Activated T-cell treated with anti-CD3 and anti-CD28 coated beads, Interleukin-2, amount 50 U/mL, for 24 hours (primary cell): ENCODE data around the gene PRLR.
"Not testable (repeated sequence)": the region's sequence is repeated elsewhere in the genome, so short reads cannot be mapped to it uniquely, and the experiment has no call there.

Source experiments
- DNase-seq: peaks from one replicate; pipeline ENCODE4 v3.0.0-alpha.2; 2020
- H3K27ac Mint-ChIP-seq: 2 replicates; pipeline ENCODE4 v1.8.0; 2020; ENCODE audit warnings: mild to moderate bottlenecking, mixed read lengths
- H3K27me3 Mint-ChIP-seq: 2 replicates; pipeline ENCODE4 v1.8.0; 2020; ENCODE audit warnings: mixed read lengths
- H3K36me3 Mint-ChIP-seq: 2 replicates; pipeline ENCODE4 v1.8.0; 2020; ENCODE audit warnings: low read depth, mixed read lengths
- H3K4me1 Mint-ChIP-seq: 2 replicates; pipeline ENCODE4 v1.8.0; 2020; ENCODE audit warnings: low read depth, mixed read lengths
- H3K4me3 Mint-ChIP-seq: 2 replicates; pipeline ENCODE4 v1.8.0; 2020; ENCODE audit warnings: mild to moderate bottlenecking, moderate library complexity, mixed read lengths
- H3K9me3 Mint-ChIP-seq: 2 replicates; pipeline ENCODE4 v1.8.0; 2020; ENCODE audit warnings: mixed read lengths

PRLR gene

GRCh38 chr5:35194635-35195471, 35.4 kb downstream of the PRLR start:
- Mint-ChIP-seq H3K27me3 (peaks cover 42% of the 10 kb centered on the region), H3K9me3 (no peaks in the 10 kb centered on the region), H3K4me3 (no peak overlapping the region), H3K4me1 (no peaks in the 10 kb centered on the region), H3K27ac (no peak overlapping the region), H3K36me3 (no peaks in the 10 kb centered on the region)
- DNase-seq, result no peak

- Mint-ChIP-seq H3K9me3 (no peaks in the 10 kb centered on the region), H3K4me1 (no peaks in the 10 kb centered on the region), H3K27me3 (peaks cover 33% of the 10 kb centered on the region), H3K4me3 (no peak overlapping the region), H3K27ac (no peak overlapping the region), H3K36me3 (no peaks in the 10 kb centered on the region)
- DNase-seq, result no peak
Measured at GRCh38 chr5:35192506-35192905, 37.8 kb downstream of the PRLR start.

- DNase-seq, H3K36me3 Mint-ChIP-seq, H3K4me1 Mint-ChIP-seq, H3K9me3 Mint-ChIP-seq, H3K4me3 Mint-ChIP-seq, H3K27ac Mint-ChIP-seq: not testable (repeated sequence)
- peaks cover 35% of the 10 kb centered on the region for H3K27me3 Mint-ChIP-seq
Measured at GRCh38 chr5:35189801-35190200, 40.5 kb downstream of the PRLR start.

- Mint-ChIP-seq H3K36me3 (no peaks in the 10 kb centered on the region), H3K27me3 (peaks cover 39% of the 10 kb centered on the region), H3K4me3 (no peak overlapping the region), H3K9me3 (no peaks in the 10 kb centered on the region), H3K27ac (no peak overlapping the region), H3K4me1 (no peaks in the 10 kb centered on the region)
- no peak for DNase-seq
Measured at GRCh38 chr5:35188031-35188457, 42.2 kb downstream of the PRLR start.

GRCh38 chr5:35187621-35188020, 42.7 kb downstream of the PRLR start:
- H3K27me3 Mint-ChIP-seq, result peaks cover 36% of the 10 kb centered on the region
- H3K36me3 Mint-ChIP-seq, H3K4me1 Mint-ChIP-seq, H3K4me3 Mint-ChIP-seq, H3K9me3 Mint-ChIP-seq, H3K27ac Mint-ChIP-seq, DNase-seq: not testable (repeated sequence)

GRCh38 chr5:35186749-35187148, 43.5 kb downstream of the PRLR start:
- no peaks in the 10 kb centered on the region for H3K36me3 Mint-ChIP-seq
- DNase-seq, result no peak
- no peaks in the 10 kb centered on the region for H3K9me3 Mint-ChIP-seq
- no peak overlapping the region for H3K27ac Mint-ChIP-seq
- peaks cover 36% of the 10 kb centered on the region for H3K27me3 Mint-ChIP-seq
- no peak overlapping the region for H3K4me3 Mint-ChIP-seq
- no peaks in the 10 kb centered on the region for H3K4me1 Mint-ChIP-seq

GRCh38 chr5:35185518-35185917, 44.8 kb downstream of the PRLR start:
- H3K4me3 Mint-ChIP-seq, result no peak overlapping the region
- H3K27me3 Mint-ChIP-seq, result peaks cover 42% of the 10 kb centered on the region
- H3K36me3 Mint-ChIP-seq, result no peaks in the 10 kb centered on the region
- no peak for DNase-seq
- no peak overlapping the region for H3K27ac Mint-ChIP-seq
- H3K9me3 Mint-ChIP-seq, result no peaks in the 10 kb centered on the region
- H3K4me1 Mint-ChIP-seq, result no peaks in the 10 kb centered on the region

GRCh38 chr5:35183556-35183955, 46.7 kb downstream of the PRLR start:
- no peaks in the 10 kb centered on the region for H3K4me1 Mint-ChIP-seq
- no peaks in the 10 kb centered on the region for H3K9me3 Mint-ChIP-seq
- DNase-seq, result no peak
- H3K27ac Mint-ChIP-seq, result no peak overlapping the region
- peaks cover 45% of the 10 kb centered on the region for H3K27me3 Mint-ChIP-seq
- no peaks in the 10 kb centered on the region for H3K36me3 Mint-ChIP-seq
- no peak overlapping the region for H3K4me3 Mint-ChIP-seq

- peak; percentile 41 for DNase-seq
- Mint-ChIP-seq H3K36me3 (no peaks in the 10 kb centered on the region), H3K27ac (no peak overlapping the region)
Measured at GRCh38 chr5:35182910-35183535, 47.3 kb downstream of the PRLR start.

GRCh38 chr5:35182486-35182885, 47.8 kb downstream of the PRLR start:
- no peaks in the 10 kb centered on the region for H3K36me3 Mint-ChIP-seq
- no peaks in the 10 kb centered on the region for H3K4me1 Mint-ChIP-seq
- peaks cover 36% of the 10 kb centered on the region for H3K27me3 Mint-ChIP-seq
- H3K4me3 Mint-ChIP-seq, result no peak overlapping the region
- H3K9me3 Mint-ChIP-seq, result no peaks in the 10 kb centered on the region
- no peak for DNase-seq
- H3K27ac Mint-ChIP-seq, result no peak overlapping the region

More at GRCh38 chr5:35182910-35183535, 47.3 kb downstream of the PRLR start:
- Mint-ChIP-seq H3K27me3 (peaks cover 40% of the 10 kb centered on the region), H3K9me3 (no peaks in the 10 kb centered on the region), H3K4me3 (no peak overlapping the region), H3K4me1 (no peaks in the 10 kb centered on the region)

GRCh38 chr5:35180046-35180445, 50.2 kb downstream of the PRLR start:
- no peak for DNase-seq
- Mint-ChIP-seq H3K36me3 (no peaks in the 10 kb centered on the region), H3K4me1 (no peaks in the 10 kb centered on the region), H3K27me3 (peaks cover 29% of the 10 kb centered on the region), H3K9me3 (peaks cover 3% of the 10 kb centered on the region), H3K4me3 (no peak overlapping the region), H3K27ac (no peak overlapping the region)

GRCh38 chr5:35177783-35178182, 52.5 kb downstream of the PRLR start:
- Mint-ChIP-seq H3K27me3 (peaks cover 17% of the 10 kb centered on the region), H3K4me3 (no peak overlapping the region)
- DNase-seq, result no peak

GRCh38 chr5:35172533-35172932, 57.8 kb downstream of the PRLR start:
- Mint-ChIP-seq H3K27me3 (peaks cover 17% of the 10 kb centered on the region), H3K9me3 (peaks cover 9% of the 10 kb centered on the region), H3K4me1 (no peaks in the 10 kb centered on the region), H3K27ac (no peak overlapping the region), H3K4me3 (no peak overlapping the region), H3K36me3 (no peaks in the 10 kb centered on the region)
- no peak for DNase-seq

More at GRCh38 chr5:35177783-35178182, 52.5 kb downstream of the PRLR start:
- Mint-ChIP-seq H3K4me1 (no peaks in the 10 kb centered on the region), H3K27ac (no peak overlapping the region), H3K36me3 (no peaks in the 10 kb centered on the region), H3K9me3 (peaks cover 3% of the 10 kb centered on the region)

GRCh38 chr5:35171991-35172390, 58.3 kb downstream of the PRLR start:
- DNase-seq, result no peak
- peaks cover 12% of the 10 kb centered on the region for H3K27me3 Mint-ChIP-seq
- H3K27ac Mint-ChIP-seq, result no peak overlapping the region
- no peaks in the 10 kb centered on the region for H3K36me3 Mint-ChIP-seq
- peaks cover 13% of the 10 kb centered on the region for H3K9me3 Mint-ChIP-seq
- H3K4me1 Mint-ChIP-seq, result no peaks in the 10 kb centered on the region
- H3K4me3 Mint-ChIP-seq, result no peak overlapping the region

GRCh38 chr5:35171078-35171477, 59.2 kb downstream of the PRLR start:
- peaks cover 14% of the 10 kb centered on the region for H3K9me3 Mint-ChIP-seq
- H3K27ac Mint-ChIP-seq, result no peak overlapping the region
- peaks cover 12% of the 10 kb centered on the region for H3K27me3 Mint-ChIP-seq
- no peaks in the 10 kb centered on the region for H3K36me3 Mint-ChIP-seq
- H3K4me1 Mint-ChIP-seq, result no peaks in the 10 kb centered on the region
- DNase-seq, result no peak
- H3K4me3 Mint-ChIP-seq, result no peak overlapping the region
